AG20443 (cell line): ENCODE results near the gene IFI44L.

Experiments used
- DNase-seq: peaks from one replicate; pipeline ENCODE4 v3.0.0; 2012; ENCODE audit warnings: low spot score, mixed read lengths

The IFI44L gene

DNA sequence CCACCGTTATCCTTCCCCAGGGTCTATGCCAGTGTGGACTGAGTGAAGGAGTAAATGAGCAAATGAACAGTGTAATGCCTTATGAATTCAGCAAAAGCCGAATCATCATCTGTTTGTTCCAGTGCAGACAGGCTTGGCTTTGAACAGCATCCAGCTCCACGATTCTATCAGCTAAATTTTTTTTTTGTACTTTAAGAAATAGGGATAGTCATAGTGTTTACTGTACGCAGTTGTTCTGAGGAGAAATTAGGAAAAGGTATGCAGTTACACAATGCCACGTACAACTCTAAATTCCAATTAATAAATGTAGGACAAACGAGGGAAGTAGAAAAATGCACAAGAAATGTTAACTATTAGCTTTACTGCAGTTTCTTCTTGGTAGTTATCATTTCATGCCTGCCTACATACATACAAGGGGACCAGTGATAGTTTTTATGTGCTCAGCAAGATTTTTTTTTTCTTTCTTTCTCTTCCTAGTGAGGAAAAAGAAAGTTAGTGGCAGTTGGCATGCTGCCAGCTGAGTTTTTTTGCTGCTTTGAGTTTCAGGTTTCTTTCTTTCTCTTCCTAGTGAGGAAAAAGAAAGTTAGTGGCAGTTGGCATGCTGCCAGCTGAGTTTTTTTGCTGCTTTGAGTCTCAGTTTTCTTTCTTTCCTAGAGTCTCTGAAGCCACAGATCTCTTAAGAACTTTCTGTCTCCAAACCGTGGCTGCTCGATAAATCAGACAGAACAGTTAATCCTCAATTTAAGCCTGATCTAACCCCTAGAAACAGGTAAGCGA is at the start of gene IFI44L:
Gene IFI44L, plus strand, starts transcription at position 646 of the 777 bp plus-strand sequence. CDS start 7,468 bp downstream, outside the sequence.
- DNase-seq = peak; percentile 27

GRCh38 chr1:78570539-78570938 is 49.7 kb upstream of the IFI44L start:
- DNase-seq = no peak

DNA sequence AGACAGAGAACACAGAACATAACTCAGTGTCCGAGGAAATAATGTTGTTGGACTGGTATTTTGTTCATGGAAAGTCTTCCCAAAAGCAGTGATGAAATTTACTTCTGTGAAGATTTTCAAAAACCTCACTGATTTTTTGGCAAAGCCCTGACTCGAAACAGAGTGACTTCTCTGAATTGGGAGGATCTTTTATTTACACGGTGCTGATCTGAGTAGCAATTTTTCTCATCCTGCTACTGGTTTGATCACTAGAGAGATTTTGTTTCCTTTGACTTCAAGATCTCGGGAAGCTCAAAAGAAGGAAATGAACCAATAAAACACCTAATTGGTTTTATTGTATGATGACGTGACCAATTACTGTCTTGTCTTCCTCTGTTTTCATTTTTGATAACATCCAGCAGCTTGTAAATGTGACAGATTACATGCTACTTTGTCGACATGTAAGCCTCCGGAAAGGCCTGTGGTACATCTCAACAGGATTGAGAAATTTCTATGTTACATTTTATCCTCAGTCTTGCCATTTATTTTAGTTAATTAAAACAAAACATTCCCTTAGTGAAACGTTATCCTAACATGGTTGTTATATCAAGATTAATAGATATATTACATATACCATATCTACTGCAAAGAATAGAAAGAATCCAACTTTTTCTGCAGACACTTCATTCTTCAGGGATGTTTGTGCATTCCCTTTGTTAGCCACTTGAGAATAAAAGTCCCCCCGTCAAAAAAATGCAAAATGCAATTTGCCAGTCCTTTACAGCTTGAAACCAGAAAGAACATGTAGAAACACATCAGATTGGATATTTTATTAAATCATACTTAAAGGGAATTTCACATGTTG is 42.8 kb upstream of the IFI44L start:
- peak; percentile 16 for DNase-seq

DNA sequence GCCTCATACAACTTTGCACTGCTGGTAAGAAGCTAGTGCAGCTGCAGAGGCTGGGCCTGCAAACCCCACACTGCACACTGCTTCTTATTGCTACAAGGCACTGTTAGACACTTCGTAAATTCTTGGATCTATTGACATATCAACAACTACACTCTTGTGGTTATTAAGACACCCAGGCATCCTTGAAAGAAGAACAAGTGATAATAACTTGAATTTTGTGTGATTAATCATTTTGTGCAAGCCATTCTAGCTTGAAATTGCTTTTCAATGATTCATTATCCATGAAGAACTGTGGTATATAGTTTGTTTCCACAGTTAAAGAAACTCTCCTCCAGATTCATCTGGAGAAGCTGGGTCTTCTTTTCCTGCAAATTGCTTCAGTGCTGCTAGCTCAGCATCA is 33.7 kb upstream of the IFI44L start:
- peak; percentile 43 for DNase-seq

DNA sequence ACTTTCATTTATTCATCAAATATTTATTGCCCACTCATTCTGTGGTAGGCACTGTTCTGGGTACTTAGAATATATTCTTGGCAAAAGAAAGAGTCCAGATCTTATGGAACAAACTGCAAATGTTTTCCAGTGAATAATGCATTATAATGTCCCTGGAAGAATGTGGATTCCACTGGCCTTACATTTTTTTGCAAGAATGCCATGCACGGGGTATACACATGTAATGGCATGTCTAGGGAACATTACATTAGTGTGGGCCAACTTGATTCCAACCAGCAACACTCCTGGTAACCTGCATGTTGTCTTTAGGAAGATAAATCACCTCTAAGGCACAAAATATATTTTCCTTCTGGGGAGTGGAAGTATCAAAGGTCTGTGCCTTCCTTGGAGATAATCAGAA is 33.0 kb upstream of the IFI44L start:
- DNase-seq = no peak

- peak; percentile 34 for DNase-seq
Observed at GRCh38 chr1:78591971-78592370, 28.3 kb upstream of the IFI44L start.

GRCh38 chr1:78599294-78599693 is 21.0 kb upstream of the IFI44L start:
- no peak for DNase-seq

GRCh38 chr1:78601068-78601467 is 19.2 kb upstream of the IFI44L start:
- DNase-seq = no peak

- DNase-seq = no peak
Observed at GRCh38 chr1:78603206-78603605, 17.0 kb upstream of the IFI44L start.

- no peak for DNase-seq
Observed at GRCh38 chr1:78604643-78605042, 15.6 kb upstream of the IFI44L start.

DNA sequence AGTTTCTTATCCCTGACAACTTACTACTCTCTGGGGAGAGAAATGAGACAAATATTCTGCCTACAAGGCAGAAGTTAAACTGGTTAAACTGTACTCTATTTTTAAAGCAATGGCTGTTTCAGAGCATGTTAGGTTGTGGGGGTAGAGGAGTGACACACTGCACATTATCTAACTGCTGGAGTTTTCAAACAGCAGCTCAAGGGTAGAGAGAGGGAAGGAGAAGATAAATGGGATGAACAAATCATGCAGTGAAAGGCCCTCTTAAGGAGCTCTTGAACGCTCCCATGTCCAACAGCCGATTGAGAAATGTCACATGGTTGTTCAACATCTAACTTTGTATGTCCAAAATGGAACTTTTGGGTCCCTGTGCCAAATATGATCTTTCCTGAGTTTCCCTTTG is 14.0 kb upstream of the IFI44L start:
- no peak for DNase-seq

GRCh38 chr1:78607334-78607927 is 12.8 kb upstream of the IFI44L start:
- peak; percentile 49 for DNase-seq

DNA sequence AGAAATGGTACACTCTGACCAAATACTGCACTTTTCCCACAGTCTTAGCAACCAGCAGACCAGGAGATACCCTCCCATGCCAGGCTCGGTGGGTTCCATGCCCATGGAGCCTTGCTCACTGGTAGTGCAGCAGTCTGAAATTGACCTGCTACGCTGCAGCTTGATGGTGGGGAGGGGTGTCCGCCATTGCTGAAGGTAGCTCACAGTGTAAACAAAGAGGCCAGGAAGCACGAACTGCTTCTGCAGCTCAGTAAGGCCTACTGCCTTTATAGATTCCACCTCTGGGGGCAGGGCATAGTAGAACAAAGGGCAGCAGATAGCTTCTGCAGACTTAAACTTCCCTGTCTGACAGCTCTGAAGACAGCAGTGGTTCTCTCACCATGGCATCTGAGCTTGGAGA is 12.3 kb upstream of the IFI44L start:
- no peak for DNase-seq

DNA sequence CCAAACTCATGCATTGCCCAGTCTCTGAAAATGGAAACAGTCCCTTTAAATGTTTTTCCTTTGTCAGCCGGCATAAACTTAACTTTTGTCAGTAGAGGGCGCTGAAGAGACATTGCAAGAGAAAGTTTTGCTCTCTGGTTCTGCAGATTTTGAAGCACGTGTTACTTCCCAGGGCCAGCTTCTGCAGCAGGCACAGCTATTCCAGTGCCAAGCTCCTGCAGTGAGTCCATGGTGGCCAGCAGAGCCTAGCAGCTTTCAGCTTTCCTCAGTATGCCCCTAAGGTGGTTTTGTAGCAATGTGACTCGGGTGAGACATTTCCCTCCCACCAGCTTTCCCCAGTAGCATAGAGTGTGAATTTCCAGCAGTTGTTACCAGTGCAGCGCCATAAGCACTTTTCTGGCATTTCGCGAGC is 2.6 kb upstream of the IFI44L start:
- peak; percentile 79 for DNase-seq

- no peak for DNase-seq
Observed at GRCh38 chr1:78619032-78619431, 1.2 kb upstream of the IFI44L start.

DNA sequence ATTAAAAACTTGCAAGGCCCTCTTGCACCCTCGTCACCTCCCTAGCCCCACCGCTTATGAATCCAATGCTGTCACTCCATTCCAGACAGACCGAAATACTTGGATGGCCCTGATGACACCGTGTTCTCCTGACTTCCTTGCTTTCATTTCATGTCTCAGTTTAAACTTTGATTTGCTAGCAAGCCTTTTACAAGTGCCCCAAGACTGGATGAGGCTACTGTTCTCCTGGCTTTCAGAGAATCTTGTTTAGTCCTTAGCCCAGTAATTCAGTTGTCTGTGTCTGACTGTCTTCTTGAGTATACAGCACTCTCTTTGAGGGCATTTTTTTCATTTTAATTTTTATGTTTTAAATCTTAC is 824 bp upstream of the IFI44L start:
- DNase-seq = peak; percentile 7

- no peak for DNase-seq
Observed at GRCh38 chr1:78620666-78621065, 418 bp downstream of the IFI44L start.

DNA sequence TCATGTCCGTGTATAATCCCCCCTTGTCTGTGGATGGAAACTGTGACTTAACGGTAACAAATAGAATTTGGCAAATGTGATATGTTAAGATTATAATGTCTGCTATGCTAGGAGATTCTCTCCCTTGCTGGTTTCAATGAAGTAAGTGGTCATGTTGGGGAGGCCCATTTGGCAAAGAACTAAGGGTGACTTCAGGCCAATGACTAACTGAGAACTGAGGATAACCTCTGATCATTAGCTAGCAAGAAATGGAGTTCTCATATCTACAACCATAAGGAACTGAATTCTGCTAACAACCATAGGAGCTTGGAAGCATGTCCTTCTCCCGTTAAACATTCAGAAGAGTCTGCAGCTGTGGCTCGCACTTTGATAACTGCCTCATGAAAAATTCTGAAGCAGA is 2.3 kb downstream of the IFI44L start:
- no peak for DNase-seq

DNA sequence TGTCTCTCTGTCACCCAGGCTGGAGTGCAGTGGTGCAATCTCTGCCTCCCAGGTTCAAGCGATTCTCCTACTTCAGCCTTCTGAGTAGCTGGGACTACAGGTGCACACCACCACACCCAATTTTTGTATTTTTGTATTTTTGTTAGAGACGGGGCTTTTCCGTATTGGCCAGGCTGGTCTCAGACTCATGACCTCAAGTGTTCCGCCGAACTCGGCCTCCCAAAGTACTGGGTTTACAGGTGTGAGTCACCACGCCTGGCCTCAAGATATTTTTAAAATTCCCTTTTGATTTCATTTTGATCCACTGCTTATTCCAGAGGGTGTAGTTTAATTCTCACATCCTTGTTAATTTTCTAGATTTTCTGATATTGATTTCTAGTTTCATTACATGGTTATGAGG is 3.8 kb downstream of the IFI44L start:
- no peak for DNase-seq

DNA sequence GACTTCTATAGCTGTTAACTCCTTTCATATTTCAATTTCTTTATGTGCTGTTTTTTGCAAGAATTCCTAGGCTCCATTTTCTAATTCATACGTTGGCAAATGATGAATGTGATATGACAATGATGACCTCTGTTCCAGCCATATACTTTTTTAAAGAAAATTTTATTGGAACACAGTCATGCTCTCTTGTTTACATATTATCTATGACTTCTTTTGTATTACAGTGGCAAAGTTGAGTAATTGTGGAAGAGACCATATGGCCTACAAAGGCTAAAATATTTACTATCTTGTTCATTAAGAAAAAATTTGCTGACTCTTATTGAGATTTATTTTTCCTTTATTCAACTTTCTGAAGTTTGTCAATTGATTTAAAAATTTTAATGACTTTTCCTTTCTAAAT is 7.1 kb downstream of the IFI44L start:
- no peak for DNase-seq

GRCh38 chr1:78630600-78630999 is 10.4 kb downstream of the IFI44L start:
- DNase-seq = no peak

DNA sequence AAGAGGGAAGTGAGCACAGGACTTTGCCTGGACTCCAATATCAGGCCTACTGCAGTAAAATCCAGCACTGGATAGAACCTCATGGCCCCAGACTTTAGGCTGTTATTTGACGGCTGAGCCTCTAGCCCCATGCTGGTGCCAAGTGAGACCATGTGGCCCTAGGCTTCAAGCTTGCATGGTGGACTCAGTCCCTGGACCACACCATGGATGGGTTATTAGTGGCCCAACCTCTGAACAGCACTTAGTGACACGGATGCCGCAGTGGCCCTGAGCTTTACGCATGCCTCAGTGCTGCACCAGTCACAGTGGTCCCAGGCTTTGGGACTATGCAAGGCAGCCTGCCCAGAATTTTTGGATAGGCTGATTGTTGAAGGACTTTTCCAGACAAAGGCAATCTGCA is 13.0 kb downstream of the IFI44L start:
- DNase-seq = no peak

GRCh38 chr1:78640462-78640861 is 20.2 kb downstream of the IFI44L start:
- DNase-seq = no peak
